Neural cell (in vitro differentiated cells): ENCODE measurements around the gene BTBD16. TPM values are rescaled to one million over a fixed set of nuclear protein-coding genes. Genes with fewer than 3 reads are reported as not detected.

Source experiments
- H2AFZ ChIP-seq: fragments of 200-600, 300-800 bp; sonication (generic), shearing (Covaris generic); 2 replicates; pipeline ENCODE4 v1.6.0; 2014; ENCODE audit warnings: low read depth, mild to moderate bottlenecking, antibody characterized with exemption, low read length, moderate library complexity
- H3F3A ChIP-seq: fragments of 200-600 bp; shearing (Covaris generic); 2 replicates; pipeline ENCODE4 v1.6.1; 2016; ENCODE audit warnings: mild to moderate bottlenecking, moderate library complexity, mixed read lengths, antibody characterized with exemption, low read length; ENCODE audit not compliant: insufficient read depth, poor library complexity, severe bottlenecking
- H3K27ac ChIP-seq: fragments of 200-600, 300-800 bp; sonication (generic), shearing (Covaris generic); 2 replicates; pipeline ENCODE4 v1.5.1; 2014; ENCODE audit warnings: mild to moderate bottlenecking, low read length, moderate library complexity
- H3K27me3 ChIP-seq: fragments of 300-800, 200-600 bp; sonication (generic), shearing (Covaris generic); 2 replicates; pipeline ENCODE4 v1.6.0; 2014; ENCODE audit warnings: mild to moderate bottlenecking, low read depth, low read length, moderate library complexity; ENCODE audit not compliant: insufficient read depth
- H3K36me3 ChIP-seq: fragments of 300-800, 200-600 bp; sonication (generic), shearing (Covaris generic); 2 replicates; pipeline ENCODE4 v1.5.1; 2014; ENCODE audit warnings: mild to moderate bottlenecking, antibody characterized with exemption, low read length, moderate library complexity; ENCODE audit not compliant: insufficient read depth
- H3K4me2 ChIP-seq: fragments of 300-800, 200-600 bp; sonication (generic), shearing (Covaris generic); 2 replicates; pipeline ENCODE4 v1.6.0; 2014; ENCODE audit warnings: mild to moderate bottlenecking, low read length
- H3K4me3 ChIP-seq: fragments of 300-800, 200-600 bp; sonication (generic), shearing (Covaris generic); 2 replicates; pipeline ENCODE4 v1.5.1; 2014; ENCODE audit warnings: mild to moderate bottlenecking, low read length, moderate library complexity
- H3K79me2 ChIP-seq: fragments of 200-600 bp; shearing (Covaris generic); replicated peaks from 2 replicates; pipeline ENCODE4 v1.6.0; 2014; ENCODE audit warnings: mild to moderate bottlenecking, low read length, moderate library complexity; ENCODE audit not compliant: insufficient read depth
- H3K9ac ChIP-seq: fragments of 300-800, 200-600 bp; sonication (generic), shearing (Covaris generic); 2 replicates; pipeline ENCODE4 v1.6.1; 2016; ENCODE audit warnings: mild to moderate bottlenecking, low read length, mixed read lengths
- H3K9me2 ChIP-seq: fragments of 200-600 bp; shearing (Covaris generic); 2 replicates; pipeline ENCODE4 v1.6.1; 2016; ENCODE audit warnings: mild to moderate bottlenecking, low read length, mixed read lengths; ENCODE audit not compliant: insufficient read depth
- H3K9me3 ChIP-seq: fragments of 200-600, 300-800 bp; sonication (generic), shearing (Covaris generic); 2 replicates; pipeline ENCODE4 v1.6.1; 2016; ENCODE audit warnings: mild to moderate bottlenecking, mixed run types, low read length, moderate library complexity, mixed read lengths
- H4K20me1 ChIP-seq: fragments of 200-600 bp; shearing (Covaris generic); 2 replicates; pipeline ENCODE4 v1.6.1; 2016; ENCODE audit warnings: mild to moderate bottlenecking, mixed run types; ENCODE audit not compliant: insufficient read depth
- CTCF ChIP-seq: fragments of 450-650 bp; IDR thresholded peaks from 2 replicates; pipeline ENCODE4 v1.5.1; 2014; ENCODE audit warnings: antibody characterized with exemption, mild to moderate bottlenecking, moderate library complexity; ENCODE audit not compliant: poor library complexity, severe bottlenecking
- EP300 ChIP-seq: fragments of 450-650 bp; conservative IDR thresholded peaks from 2 replicates; pipeline ENCODE4 v1.6.1; 2014; ENCODE audit warnings: antibody characterized with exemption, mild to moderate bottlenecking, moderate library complexity; ENCODE audit not compliant: poor library complexity, severe bottlenecking
- EZH2 ChIP-seq: fragments of 200-600, 300-800 bp; shearing (Covaris generic), sonication (generic); IDR thresholded peaks from 2 replicates; pipeline ENCODE4 v1.6.1; 2014; ENCODE audit warnings: antibody characterized with exemption, low read length, borderline replicate concordance, mild to moderate bottlenecking; ENCODE audit not compliant: insufficient read depth, poor library complexity, severe bottlenecking
- MXI1 ChIP-seq: fragments of 450-650 bp; conservative IDR thresholded peaks from 2 replicates; pipeline ENCODE4 v1.6.1; 2014; ENCODE audit warnings: antibody characterized with exemption, mild to moderate bottlenecking; ENCODE audit not compliant: poor library complexity, severe bottlenecking
- POLR2AphosphoS5 ChIP-seq: IDR thresholded peaks from 2 replicates; pipeline ENCODE4 v1.6.1; 2012
- RAD21 ChIP-seq: fragments of 450-650 bp; conservative IDR thresholded peaks from 2 replicates; pipeline ENCODE4 v1.6.1; 2014; ENCODE audit warnings: antibody characterized with exemption, mild to moderate bottlenecking, moderate library complexity
- REST ChIP-seq: IDR thresholded peaks from 2 replicates; pipeline ENCODE4 v1.6.1; 2012; ENCODE audit warnings: borderline replicate concordance
- SMC3 ChIP-seq: fragments of 450-650 bp; conservative IDR thresholded peaks from 2 replicates; pipeline ENCODE4 v1.6.1; 2014; ENCODE audit warnings: antibody characterized with exemption, mild to moderate bottlenecking, moderate library complexity; ENCODE audit not compliant: poor library complexity
- TAF1 ChIP-seq: IDR thresholded peaks from 2 replicates; pipeline ENCODE4 v1.6.1; 2012; ENCODE audit warnings: low read depth
- polyA plus RNA-seq: library from polyadenylated mRNA; depleted of rRNA; stranded (reverse); fragments of >200 nt; gene quantifications from 2 replicates; pipeline ENCODE4 v1.2.3, GENCODE V29; 2014

Gene BTBD16
- polyA plus RNA-seq, 1 donor from 2014 or later, result not detected

- no peak overlapping the region for H3K9ac ChIP-seq
- no peak overlapping the region for H3K27ac ChIP-seq
- H3F3A ChIP-seq, result no peaks in the 10 kb centered on the region
- H3K4me2 ChIP-seq, result no peak overlapping the region
- TF ChIP-seq POLR2AphosphoS5 (no peak), RAD21 (no peak), MXI1 (no peak), CTCF (no peak), EP300 (no peak), TAF1 (no peak), EZH2 (no peak), REST (no peak)
- H3K9me2 ChIP-seq, result no peaks in the 10 kb centered on the region
- no peaks in the 10 kb centered on the region for H3K36me3 ChIP-seq
- no peaks in the 10 kb centered on the region for H3K27me3 ChIP-seq
- H3K79me2 ChIP-seq, result no peaks in the 10 kb centered on the region
- H4K20me1 ChIP-seq, result no peaks in the 10 kb centered on the region
- no peak overlapping the region for H3K4me3 ChIP-seq
- no peaks in the 10 kb centered on the region for H3K9me3 ChIP-seq
- H2AFZ ChIP-seq, result no peak overlapping the region
Measured at GRCh38 chr10:122368502-122369254, 97.6 kb downstream of the BTBD16 start.

GRCh38 chr10:122373108-122373507 is 102.0 kb downstream of the BTBD16 start:
- peaks cover 13% of the 10 kb centered on the region for H3K79me2 ChIP-seq
- no peaks in the 10 kb centered on the region for H3K9me3 ChIP-seq
- no peaks in the 10 kb centered on the region for H3K27me3 ChIP-seq
- no peaks in the 10 kb centered on the region for H4K20me1 ChIP-seq
- H3K27ac ChIP-seq, result no peak overlapping the region
- no peak overlapping the region for H3K4me2 ChIP-seq
- H3K9me2 ChIP-seq, result no peaks in the 10 kb centered on the region
- H3F3A ChIP-seq, result no peaks in the 10 kb centered on the region
- no peak overlapping the region for H2AFZ ChIP-seq
- no peak for TF ChIP-seq RAD21
- no peak for TF ChIP-seq MXI1
- H3K9ac ChIP-seq, result no peak overlapping the region
- H3K36me3 ChIP-seq, result no peaks in the 10 kb centered on the region
- no peak overlapping the region for H3K4me3 ChIP-seq

GRCh38 chr10:122373721-122374120 is 102.6 kb downstream of the BTBD16 start:
- H3K36me3 ChIP-seq, result no peaks in the 10 kb centered on the region
- no peaks in the 10 kb centered on the region for H3K27me3 ChIP-seq
- H3F3A ChIP-seq, result no peaks in the 10 kb centered on the region
- TF ChIP-seq POLR2AphosphoS5 (no peak), REST (no peak), EZH2 (no peak), CTCF (no peak), SMC3 (no peak), RAD21 (no peak), EP300 (no peak), TAF1 (no peak), MXI1 (no peak)
- H3K79me2 ChIP-seq, result peaks cover 13% of the 10 kb centered on the region
- no peaks in the 10 kb centered on the region for H3K9me3 ChIP-seq
- peak overlapping the region; percentile 85 for H3K4me3 ChIP-seq
- H2AFZ ChIP-seq, result peak overlapping the region; percentile 62
- H3K27ac ChIP-seq, result peak overlapping the region; percentile 52
- peak overlapping the region; percentile 61 for H3K9ac ChIP-seq
- peak overlapping the region; percentile 92 for H3K4me2 ChIP-seq
- H3K9me2 ChIP-seq, result no peaks in the 10 kb centered on the region
- H4K20me1 ChIP-seq, result no peaks in the 10 kb centered on the region
